K562 (cell line): ENCODE results near the gene CCDC136. TPM values are rescaled to one million over a fixed set of nuclear protein-coding genes. Genes with fewer than 3 reads are reported as not detected.

Source experiments
- BACH1 ChIP-seq: fragments of 200-800 bp; sonication (Bioruptor generic); IDR thresholded peaks from 2 replicates; pipeline ENCODE4 v1.6.1; 2016; ENCODE audit warnings: missing genetic modification characterization, missing compliant biosample characterization
- BHLHE40 ChIP-seq: IDR thresholded peaks from 2 replicates; pipeline ENCODE4 v1.6.1; 2011; ENCODE audit warnings: low read length, improper control_type of control experiment
- BMI1 ChIP-seq: fragments of 150-350 bp; IDR thresholded peaks from 2 replicates; pipeline ENCODE4 v1.6.1; 2014; ENCODE audit warnings: low read length
- BRD9 ChIP-seq: fragments of 450-650 bp; IDR thresholded peaks from 2 replicates; pipeline ENCODE4 v1.6.1; 2018; ENCODE audit warnings: low read depth; ENCODE audit not compliant: partially characterized antibody
- CHCHD3 ChIP-seq: fragments of 250-450 bp; sonication (Bioruptor Pico); IDR thresholded peaks from 2 replicates; pipeline ENCODE4 v2.1.2; 2022; ENCODE audit warnings: mild to moderate bottlenecking
- CREB1 ChIP-seq, 2 experiments: sonication (generic) in 1 of 2; formaldehyde crosslinking in 1 of 2; IDR thresholded peaks; 2 replicates each; pipeline versions ENCODE4 v1.6.1 to v1.8.0; 2012 to 2022; ENCODE audit warnings: inconsistent platforms in 1 of 2, mild to moderate bottlenecking in 1 of 2, missing genetic modification reagents in 1 of 2, moderate library complexity in 1 of 2
- ELF2 ChIP-seq: fragments of 250-450 bp; sonication (Bioruptor Pico); IDR thresholded peaks from 2 replicates; pipeline ENCODE4 v1.5.0; 2021; ENCODE audit warnings: mild to moderate bottlenecking
- EP400 ChIP-seq: fragments of 450-650 bp; IDR thresholded peaks from 2 replicates; pipeline ENCODE4 v1.6.1; 2017; ENCODE audit warnings: antibody characterized with exemption, mild to moderate bottlenecking, moderate library complexity
- GTF2E2 ChIP-seq: fragments of 200-800 bp; sonication (Bioruptor generic); IDR thresholded peaks from 2 replicates; pipeline ENCODE4 v1.6.1; 2016; ENCODE audit warnings: missing genetic modification characterization, missing compliant biosample characterization
- HLTF ChIP-seq: fragments of 450-650 bp; IDR thresholded peaks from 2 replicates; pipeline ENCODE4 v1.6.1; 2016
- HSF4 ChIP-seq: fragments of 250-450 bp; sonication (Bioruptor Pico); IDR thresholded peaks from 2 replicates; pipeline ENCODE4 v2.1.2; 2022; ENCODE audit warnings: mild to moderate bottlenecking, moderate library complexity, borderline replicate concordance
- MYBL2 ChIP-seq, 2 experiments: fragments of 450-650 bp in 1 of 2; sonication (generic) in 1 of 2; formaldehyde crosslinking in 1 of 2; IDR thresholded peaks; 2 replicates each; pipeline versions ENCODE4 v1.6.1 to v1.8.1; 2017 to 2022; ENCODE audit warnings: borderline replicate concordance in 1 of 2, inconsistent platforms in 1 of 2, low read depth in 1 of 2, mild to moderate bottlenecking in 1 of 2, missing genetic modification reagents in 1 of 2, moderate library complexity in 1 of 2
- NFE2 ChIP-seq: IDR thresholded peaks from 2 replicates; pipeline ENCODE4 v1.6.1; 2014; ENCODE audit warnings: antibody characterized with exemption, low read depth
- NRF1 ChIP-seq, 2 experiments: fragments of 450-650 bp; IDR thresholded peaks in 1 of 2; conservative IDR thresholded peaks in 1 of 2; 2 replicates each; pipeline ENCODE4 v1.6.1; 2014; ENCODE audit warnings: mild to moderate bottlenecking in 2 of 2
- PHB ChIP-seq: fragments of 250-450 bp; sonication (Bioruptor Pico); IDR thresholded peaks from 2 replicates; pipeline ENCODE4 v1.5.0; 2021
- RNF2 ChIP-seq: sonication (generic); IDR thresholded peaks from 2 replicates; pipeline ENCODE4 v1.6.1; 2016
- TFAP4 ChIP-seq: sonication (generic); formaldehyde crosslinking; IDR thresholded peaks from 2 replicates; pipeline ENCODE4 v1.8.0; 2022; ENCODE audit warnings: missing genetic modification reagents, mild to moderate bottlenecking, moderate library complexity, borderline replicate concordance
- XRCC4 ChIP-seq: IDR thresholded peaks from one replicate; pipeline ENCODE4 v1.6.1; 2011; ENCODE audit not compliant: insufficient read depth, insufficient read length; ENCODE audit errors: extremely low read depth
- ZFX ChIP-seq: sonication (generic); formaldehyde crosslinking; IDR thresholded peaks from 2 replicates; pipeline ENCODE4 v1.8.0; 2022; ENCODE audit warnings: mild to moderate bottlenecking, missing genetic modification reagents, moderate library complexity
- ZNF197 ChIP-seq: fragments of 200-800 bp; sonication (Bioruptor generic); IDR thresholded peaks from 2 replicates; pipeline ENCODE4 v1.6.1; 2016; ENCODE audit warnings: low read depth, missing genetic modification characterization, missing compliant biosample characterization
- ZNF347 ChIP-seq: fragments of 450-650 bp; formaldehyde crosslinking; IDR thresholded peaks from 2 replicates; pipeline ENCODE4 v1.4.0; 2020; ENCODE audit warnings: low read depth, mild to moderate bottlenecking, moderate library complexity
- ZNF408 ChIP-seq: fragments of 250-450 bp; sonication (Bioruptor Pico); IDR thresholded peaks from 2 replicates; pipeline ENCODE4 v1.4.0; 2020; ENCODE audit warnings: low read depth, mild to moderate bottlenecking, moderate library complexity
- ZNF764 ChIP-seq: fragments of 250-450 bp; sonication (Bioruptor Pico); IDR thresholded peaks from 2 replicates; pipeline ENCODE4 v1.4.0; 2020; ENCODE audit warnings: low read depth, mild to moderate bottlenecking, moderate library complexity
- ZNF778 ChIP-seq: fragments of 450-650 bp; formaldehyde crosslinking; IDR thresholded peaks from 2 replicates; pipeline ENCODE4 v1.4.0; 2020; ENCODE audit warnings: mild to moderate bottlenecking, moderate library complexity
- ZNF79 ChIP-seq: fragments of 250-450 bp; sonication (Bioruptor Pico); IDR thresholded peaks from 2 replicates; pipeline ENCODE4 v1.4.0; 2020; ENCODE audit warnings: low read depth, mild to moderate bottlenecking, moderate library complexity
- polyA plus RNA-seq, 8 experiments: library from polyadenylated mRNA; depleted of rRNA in 4 of 8; stranded (reverse) in 5 of 8; unstranded in 3 of 8; fragments of >200 nt; fragmentation: Nextera tagmentation in 2 of 8; fragmentation: Illumina TruSeq in 1 of 8; extraction: Ambion mirVana in 2 of 8; extraction: Trizol in 1 of 8; gene quantifications; 2 replicates each; pipeline versions ENCODE4 v1.2.1 to v1.2.3, GENCODE V29; 2011 to 2014; ENCODE audit warnings: inconsistent platforms in 1 of 8, missing spikeins in 1 of 8
- total RNA-seq, 7 experiments: library from RNA; depleted of rRNA in 6 of 7; stranded (reverse); fragments of >200 nt in 6 of 7; fragmentation: Illumina TruSeq in 2 of 7; extraction: Trizol in 2 of 7; gene quantifications; 2 replicates each; pipeline versions ENCODE4 v1.2.1 to v1.2.3, GENCODE V29; 2011 to 2021; ENCODE audit warnings: low replicate concordance in 1 of 7
- TF ChIP-seq, protein P1 (sequence below), 2 experiments: fragments of 450-650 bp in 1 of 2; IDR thresholded peaks; 2 replicates each; pipeline ENCODE4 v1.6.1; 2011 to 2017; ENCODE audit warnings: low read depth in 2 of 2, antibody characterized with exemption in 1 of 2, borderline replicate concordance in 1 of 2, low read length in 1 of 2, mild to moderate bottlenecking in 1 of 2, mixed read lengths in 1 of 2; ENCODE audit not compliant: control insufficient read depth in 1 of 2

CCDC136 gene
- total and polyA plus RNA-seq, 9 of the 15 experiments (the other 6 are each of a cell fraction or from before 2014, with no cell fraction given): 2.4 to 40.8 (median 26.5) TPM

DNA sequence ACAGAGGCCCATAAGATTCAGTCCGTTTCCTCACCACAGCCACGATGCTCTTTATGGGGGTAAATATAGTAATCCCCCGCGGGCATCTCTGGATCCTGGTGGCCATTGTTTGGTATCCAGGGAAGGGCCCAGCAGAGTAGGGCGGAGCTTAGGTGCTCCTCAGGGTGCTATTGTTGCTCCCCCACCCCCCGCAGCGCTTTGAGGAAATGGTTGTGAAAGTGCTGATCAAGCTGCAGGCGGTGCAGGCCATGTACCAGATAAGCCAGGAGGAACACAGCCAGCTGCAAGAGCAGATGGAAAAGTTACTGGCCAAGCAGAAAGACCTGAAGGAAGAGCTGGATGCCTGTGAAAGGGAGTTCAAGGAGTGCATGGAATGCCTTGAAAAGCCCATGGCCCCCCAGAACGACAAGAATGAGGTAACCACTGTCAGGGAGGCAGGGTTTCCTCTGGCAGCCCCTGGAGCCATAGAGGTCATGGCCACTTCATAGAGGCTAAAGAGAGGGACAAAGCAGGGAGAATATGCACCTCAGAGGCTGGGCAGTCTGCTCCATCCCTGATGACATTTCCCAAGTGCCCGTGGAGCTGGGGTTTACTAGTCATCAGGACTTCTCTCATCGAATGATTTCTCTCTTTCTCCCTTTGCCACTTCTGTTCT is 20.9 kb downstream of the CCDC136 start (continued):
- TF ChIP-seq CREB1 (IDR thresholded peaks at IDR 0.05): peak; percentile 37; the same call in 1 of the 2 replicates
- no peak for TF ChIP-seq CREB1 (CRISPR knock-in tag; IDR thresholded peaks at IDR 0.05)
- peak; percentile 93 for TF ChIP-seq TFAP4 (CRISPR knock-in tag)
- no peak for TF ChIP-seq ZNF347 (CRISPR knock-in tag)
- no peak for TF ChIP-seq ZNF778 (CRISPR knock-in tag)
- no peak for TF ChIP-seq ZNF408 (CRISPR knock-in tag)
- TF ChIP-seq HLTF: 0 out of 2 replicates have a peak, but pooled peaks have one; percentile 24
- TF ChIP-seq ZFX (CRISPR knock-in tag): no peak
- TF ChIP-seq ZNF79 (CRISPR knock-in tag): no peak
- peak; percentile 37; the same call in 1 of the 2 replicates for TF ChIP-seq BACH1 (tag)
- TF ChIP-seq NRF1 (conservative IDR thresholded peaks at IDR 0.05 in 1 of 2, IDR thresholded peaks at IDR 0.05 in 1 of 2): peak; percentile 30 to 46; a peak in 3 of 4 replicates
- TF ChIP-seq BRD9: no peak
- no peak for TF ChIP-seq XRCC4
- no peak for TF ChIP-seq EP400
- no peak for TF ChIP-seq BMI1
- TF ChIP-seq RNF2: peak; percentile 57; the same call in 1 of the 2 replicates
- TF ChIP-seq PHB: no peak
- TF ChIP-seq, protein P1, sequence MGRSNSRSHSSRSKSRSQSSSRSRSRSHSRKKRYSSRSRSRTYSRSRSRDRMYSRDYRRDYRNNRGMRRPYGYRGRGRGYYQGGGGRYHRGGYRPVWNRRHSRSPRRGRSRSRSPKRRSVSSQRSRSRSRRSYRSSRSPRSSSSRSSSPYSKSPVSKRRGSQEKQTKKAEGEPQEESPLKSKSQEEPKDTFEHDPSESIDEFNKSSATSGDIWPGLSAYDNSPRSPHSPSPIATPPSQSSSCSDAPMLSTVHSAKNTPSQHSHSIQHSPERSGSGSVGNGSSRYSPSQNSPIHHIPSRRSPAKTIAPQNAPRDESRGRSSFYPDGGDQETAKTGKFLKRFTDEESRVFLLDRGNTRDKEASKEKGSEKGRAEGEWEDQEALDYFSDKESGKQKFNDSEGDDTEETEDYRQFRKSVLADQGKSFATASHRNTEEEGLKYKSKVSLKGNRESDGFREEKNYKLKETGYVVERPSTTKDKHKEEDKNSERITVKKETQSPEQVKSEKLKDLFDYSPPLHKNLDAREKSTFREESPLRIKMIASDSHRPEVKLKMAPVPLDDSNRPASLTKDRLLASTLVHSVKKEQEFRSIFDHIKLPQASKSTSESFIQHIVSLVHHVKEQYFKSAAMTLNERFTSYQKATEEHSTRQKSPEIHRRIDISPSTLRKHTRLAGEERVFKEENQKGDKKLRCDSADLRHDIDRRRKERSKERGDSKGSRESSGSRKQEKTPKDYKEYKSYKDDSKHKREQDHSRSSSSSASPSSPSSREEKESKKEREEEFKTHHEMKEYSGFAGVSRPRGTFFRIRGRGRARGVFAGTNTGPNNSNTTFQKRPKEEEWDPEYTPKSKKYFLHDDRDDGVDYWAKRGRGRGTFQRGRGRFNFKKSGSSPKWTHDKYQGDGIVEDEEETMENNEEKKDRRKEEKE (IDR thresholded peaks at IDR 0.05; ENCODE audit: borderline replicate concordance in 1 of 2, control insufficient read depth in 1 of 2, low read depth in 2 of 2, low read length in 1 of 2): no peak
- no peak for TF ChIP-seq CHCHD3 (CRISPR knock-in tag)
- TF ChIP-seq BHLHE40: peak; percentile 38; the same call in 1 of the 2 replicates
- no peak for TF ChIP-seq GTF2E2 (tag)
- TF ChIP-seq NFE2: peak; percentile 74
- TF ChIP-seq ZNF197 (CRISPR knock-in tag): no peak
- TF ChIP-seq MYBL2 (IDR thresholded peaks at IDR 0.05; ENCODE audit: low read depth): no peak
- TF ChIP-seq MYBL2 (CRISPR knock-in tag; IDR thresholded peaks at IDR 0.05; ENCODE audit: borderline replicate concordance): no peak
- no peak for TF ChIP-seq HSF4 (CRISPR knock-in tag)
- TF ChIP-seq ZNF764 (CRISPR knock-in tag): no peak
- peak; percentile 50; the same call in 1 of the 2 replicates for TF ChIP-seq ELF2 (CRISPR knock-in tag)
